Measurements from ENCODE around the gene PPWD1.
A peak's percentile ranks its signal among the peaks of the same experiment; 100 is the strongest.

PPWD1 gene

DNA sequence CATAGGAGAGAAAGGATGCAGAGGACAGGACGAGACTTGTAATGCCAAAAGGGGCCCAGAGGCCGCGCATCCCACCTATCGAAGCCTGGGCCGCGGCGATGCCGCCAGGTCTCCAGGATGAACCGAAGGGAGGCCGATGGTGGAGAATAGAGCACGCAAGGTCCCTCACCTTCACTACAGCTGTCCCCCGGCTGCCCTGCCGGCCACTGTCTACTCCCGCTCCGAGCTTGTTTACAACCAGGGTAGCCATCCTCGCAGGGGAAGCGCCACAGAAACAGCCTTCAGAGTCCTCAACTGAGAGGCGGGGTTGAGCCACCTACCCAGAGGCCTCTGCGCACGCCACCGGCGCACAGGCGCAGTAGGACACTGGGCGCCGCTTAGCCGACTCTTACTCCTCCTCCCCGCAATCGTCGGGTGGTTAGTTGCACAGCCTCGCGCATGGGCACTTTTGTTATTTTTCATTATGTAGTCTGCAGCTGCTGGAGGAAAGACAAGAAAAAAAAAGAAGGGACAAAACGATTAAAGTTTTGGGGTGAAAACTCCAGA, 61.0 kb downstream of the PPWD1 start, which contains the start of gene TRIM23:
TSS of gene TRIM23 (minus strand) at position 309 of the 546 bp plus-strand sequence. CDS start at position 250, 59 bp downstream.
- DNase-seq: peak; percentile 95

- peak; percentile 81 for DNase-seq
Measured at GRCh38 chr5:65624571-65625555, 61.8 kb downstream of the PPWD1 start, which contains the start of the genes SHLD3 and TRAPPC13. SHLD3 (plus strand) TSS chr5:65625027; CDS start chr5:65629588, 4,561 bp downstream. TRAPPC13 (plus strand) TSS chr5:65625027; CDS start chr5:65625061, 34 bp downstream.

GRCh38 chr5:65625743-65626142, 62.6 kb downstream of the PPWD1 start:
- DNase-seq: no peak

- no peak for DNase-seq
Measured at GRCh38 chr5:65630981-65631380, 67.9 kb downstream of the PPWD1 start.
